Smooth muscle cell (in vitro differentiated cells): ENCODE measurements around the gene SETDB2. TPM values are rescaled to one million over a fixed set of nuclear protein-coding genes. Genes with fewer than 3 reads are reported as not detected.

Experiments used
- DNase-seq: peaks from one replicate; lab custom pipeline; 2025; ENCODE audit not compliant: unreplicated experiment; lab: John Stamatoyannopoulos, UW
- H2AFZ ChIP-seq: fragments of 200-600 bp; sonication (generic); 2 replicates; pipeline ENCODE4 v1.6.0; 2016; ENCODE audit warnings: antibody characterized with exemption, low read depth, mild to moderate bottlenecking
- H3F3A ChIP-seq: fragments of 200-600 bp; sonication (generic); 2 replicates; pipeline ENCODE4 v1.6.0; 2017; ENCODE audit warnings: antibody characterized with exemption, low read depth
- H3K27ac ChIP-seq: fragments of 200-600 bp; sonication (generic); 2 replicates; pipeline ENCODE4 v1.5.1; 2016; ENCODE audit warnings: low read depth, mild to moderate bottlenecking
- H3K27me3 ChIP-seq: fragments of 200-600 bp; sonication (generic); 2 replicates; pipeline ENCODE4 v1.6.1; 2016; ENCODE audit warnings: low read depth, mild to moderate bottlenecking
- H3K36me3 ChIP-seq: fragments of 200-600 bp; sonication (generic); 2 replicates; pipeline ENCODE4 v1.5.1; 2016; ENCODE audit warnings: low read depth
- H3K4me1 ChIP-seq: fragments of 200-600 bp; sonication (generic); 2 replicates; pipeline ENCODE4 v1.5.1; 2016; ENCODE audit warnings: low read depth
- H3K4me2 ChIP-seq: fragments of 200-600 bp; sonication (generic); 2 replicates; pipeline ENCODE4 v1.6.0; 2016; ENCODE audit warnings: mild to moderate bottlenecking
- H3K4me3 ChIP-seq: fragments of 200-600 bp; sonication (generic); 2 replicates; pipeline ENCODE4 v1.5.1; 2016; ENCODE audit warnings: mild to moderate bottlenecking
- H3K79me2 ChIP-seq: fragments of 200-600 bp; sonication (generic); 2 replicates; pipeline ENCODE4 v1.6.0; 2016; ENCODE audit warnings: low read depth, mild to moderate bottlenecking
- H3K9ac ChIP-seq: fragments of 200-600 bp; sonication (generic); 2 replicates; pipeline ENCODE4 v1.6.0; 2016; ENCODE audit warnings: low read depth
- H3K9me3 ChIP-seq: fragments of 200-600 bp; sonication (generic); replicated peaks from 2 replicates; pipeline ENCODE4 v1.5.1; 2016; ENCODE audit warnings: low read depth
- H4K20me1 ChIP-seq: fragments of 200-600 bp; sonication (generic); 2 replicates; pipeline ENCODE4 v1.6.0; 2016; ENCODE audit warnings: low read depth
- CTCF ChIP-seq: fragments of 200-600 bp; sonication (generic); IDR thresholded peaks from 2 replicates; pipeline ENCODE4 v1.5.1; 2017; ENCODE audit warnings: borderline replicate concordance, mild to moderate bottlenecking, antibody characterized with exemption; ENCODE audit not compliant: insufficient read depth, poor library complexity, severe bottlenecking
- WGBS: methylation state at CpG from one replicate; pipeline ENCODE4 v1.1.7; 2016; ENCODE audit warnings: low lambda C conversion rate; 5-methylcytosine and 5-hydroxymethylcytosine counted together
- polyA plus RNA-seq: library from polyadenylated mRNA; unstranded; fragments of >200 nt; fragmentation: Nextera tagmentation; extraction: Ambion mirVana; gene quantifications from 2 replicates; pipeline ENCODE4 v1.2.1, GENCODE V29; 2016
- total RNA-seq: library from RNA; depleted of rRNA; stranded (reverse); fragments of >200 nt; gene quantifications from 2 replicates; pipeline ENCODE4 v1.2.3, GENCODE V29; 2014

The SETDB2 gene
- total and polyA plus RNA-seq, 2 experiments from 2014 or later = 3.5 to 4.9 TPM

GRCh38 chr13:49524740-49525501 is 80.8 kb downstream of the SETDB2 start:
- H2AFZ ChIP-seq = no peak overlapping the region
- H3K27me3 ChIP-seq = no peaks in the 10 kb centered on the region
- no peaks in the 10 kb centered on the region for H3K36me3 ChIP-seq
- H3K9ac ChIP-seq = no peak overlapping the region
- TF ChIP-seq CTCF = no peak
- no peaks in the 10 kb centered on the region for H3K9me3 ChIP-seq
- no peaks in the 10 kb centered on the region for H4K20me1 ChIP-seq
- 89% methylated on average over 5 of the region's 5 CpGs for WGBS
- H3K27ac ChIP-seq = no peak overlapping the region
- H3K4me2 ChIP-seq = no peak overlapping the region
- no peaks in the 10 kb centered on the region for H3K79me2 ChIP-seq
- H3K4me3 ChIP-seq = no peak overlapping the region
- no peaks in the 10 kb centered on the region for H3F3A ChIP-seq
- DNase-seq = no peak
- H3K4me1 ChIP-seq = no peaks in the 10 kb centered on the region

GRCh38 chr13:49527123-49527522 is 83.0 kb downstream of the SETDB2 start:
- H3K4me2 ChIP-seq = no peak overlapping the region
- no peak overlapping the region for H3K4me3 ChIP-seq
- H3K36me3 ChIP-seq = no peaks in the 10 kb centered on the region
- TF ChIP-seq CTCF = no peak
- H3K9me3 ChIP-seq = no peaks in the 10 kb centered on the region
- H3K9ac ChIP-seq = no peak overlapping the region
- H3K27ac ChIP-seq = no peak overlapping the region
- no peaks in the 10 kb centered on the region for H3F3A ChIP-seq
- H2AFZ ChIP-seq = no peak overlapping the region
- no peak for DNase-seq
- no peaks in the 10 kb centered on the region for H3K4me1 ChIP-seq
- WGBS = 92% methylated on average over 2 of the region's 2 CpGs
- H3K79me2 ChIP-seq = no peaks in the 10 kb centered on the region
- no peaks in the 10 kb centered on the region for H4K20me1 ChIP-seq
- H3K27me3 ChIP-seq = no peaks in the 10 kb centered on the region

- Histone ChIP-seq H3K79me2 (no peaks in the 10 kb centered on the region), H3K9ac (no peak overlapping the region), H3F3A (no peaks in the 10 kb centered on the region), H3K36me3 (no peaks in the 10 kb centered on the region), H3K4me1 (no peaks in the 10 kb centered on the region), H3K4me2 (no peak overlapping the region), H3K27ac (no peak overlapping the region), H3K27me3 (no peaks in the 10 kb centered on the region), H3K9me3 (no peaks in the 10 kb centered on the region), H2AFZ (no peak overlapping the region), H4K20me1 (no peaks in the 10 kb centered on the region), H3K4me3 (no peak overlapping the region)
- DNase-seq = no peak
- TF ChIP-seq CTCF = no peak
- WGBS = 100% methylated on average over 1 of the region's 1 CpG
Measured at GRCh38 chr13:49528161-49528560, 84.1 kb downstream of the SETDB2 start.

- no peaks in the 10 kb centered on the region for H3K36me3 ChIP-seq
Measured at GRCh38 chr13:49530457-49530856, 86.4 kb downstream of the SETDB2 start.

More at GRCh38 chr13:49530457-49530856, 86.4 kb downstream of the SETDB2 start:
- WGBS = 97% methylated on average over 7 of the region's 7 CpGs
- no peak for DNase-seq
- Histone ChIP-seq H2AFZ (no peak overlapping the region), H4K20me1 (no peaks in the 10 kb centered on the region), H3K27ac (no peak overlapping the region), H3K4me2 (no peak overlapping the region), H3K79me2 (no peaks in the 10 kb centered on the region), H3F3A (no peaks in the 10 kb centered on the region), H3K4me1 (no peaks in the 10 kb centered on the region), H3K4me3 (no peak overlapping the region), H3K9me3 (no peaks in the 10 kb centered on the region), H3K27me3 (no peaks in the 10 kb centered on the region), H3K9ac (no peak overlapping the region)
- TF ChIP-seq CTCF = no peak
